Epithelial cell of esophagus (primary cell): ENCODE results near the gene PRDM10.

Experiments
- DNase-seq: peaks from one replicate; pipeline ENCODE4 v3.0.0; 2010; ENCODE audit warnings: low read depth
- H3K4me3 ChIP-seq: 2 replicates; pipeline ENCODE4 v1.5.1; 2011; ENCODE audit warnings: mild to moderate bottlenecking, low read length, control low read depth
- TF ChIP-seq, protein P1 (sequence below): IDR thresholded peaks from 2 replicates; pipeline ENCODE4 v1.5.1; 2011; ENCODE audit warnings: low read depth, mild to moderate bottlenecking, low read length, control low read depth, inconsistent platforms; ENCODE audit not compliant: insufficient read depth; ENCODE audit errors: missing control alignments

Gene PRDM10

DNA sequence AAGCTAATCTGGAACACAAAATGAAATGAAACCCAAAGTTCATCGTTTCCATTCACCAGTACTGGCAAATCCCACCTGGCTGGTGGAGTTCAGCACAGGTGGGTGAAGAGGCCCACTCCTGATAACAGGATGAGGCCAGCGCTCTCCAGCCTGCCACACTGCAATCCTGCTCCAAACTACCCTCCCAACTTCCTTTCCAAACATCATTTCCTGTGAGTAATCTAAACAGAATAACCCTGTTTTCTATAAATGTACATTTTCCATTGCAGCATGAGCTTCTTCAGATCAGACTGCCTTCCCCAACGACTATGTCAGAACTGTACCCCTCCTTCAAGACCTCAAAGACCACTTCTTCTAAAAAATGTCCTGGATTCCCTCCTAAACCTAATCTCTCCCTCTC is 91.3 kb downstream of the PRDM10 start:
- TF ChIP-seq, protein P1, sequence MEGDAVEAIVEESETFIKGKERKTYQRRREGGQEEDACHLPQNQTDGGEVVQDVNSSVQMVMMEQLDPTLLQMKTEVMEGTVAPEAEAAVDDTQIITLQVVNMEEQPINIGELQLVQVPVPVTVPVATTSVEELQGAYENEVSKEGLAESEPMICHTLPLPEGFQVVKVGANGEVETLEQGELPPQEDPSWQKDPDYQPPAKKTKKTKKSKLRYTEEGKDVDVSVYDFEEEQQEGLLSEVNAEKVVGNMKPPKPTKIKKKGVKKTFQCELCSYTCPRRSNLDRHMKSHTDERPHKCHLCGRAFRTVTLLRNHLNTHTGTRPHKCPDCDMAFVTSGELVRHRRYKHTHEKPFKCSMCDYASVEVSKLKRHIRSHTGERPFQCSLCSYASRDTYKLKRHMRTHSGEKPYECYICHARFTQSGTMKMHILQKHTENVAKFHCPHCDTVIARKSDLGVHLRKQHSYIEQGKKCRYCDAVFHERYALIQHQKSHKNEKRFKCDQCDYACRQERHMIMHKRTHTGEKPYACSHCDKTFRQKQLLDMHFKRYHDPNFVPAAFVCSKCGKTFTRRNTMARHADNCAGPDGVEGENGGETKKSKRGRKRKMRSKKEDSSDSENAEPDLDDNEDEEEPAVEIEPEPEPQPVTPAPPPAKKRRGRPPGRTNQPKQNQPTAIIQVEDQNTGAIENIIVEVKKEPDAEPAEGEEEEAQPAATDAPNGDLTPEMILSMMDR: no peak
- no peak overlapping the region for H3K4me3 ChIP-seq
- peak; percentile 3 for DNase-seq

GRCh38 chr11:129910360-129910759 is 92.3 kb downstream of the PRDM10 start:
- TF ChIP-seq, protein P1: no peak
- no peak for DNase-seq
- H3K4me3 ChIP-seq: no peak overlapping the region

GRCh38 chr11:129905402-129905801 is 97.2 kb downstream of the PRDM10 start:
- TF ChIP-seq, protein P1: no peak
- no peak for DNase-seq
- no peak overlapping the region for H3K4me3 ChIP-seq

GRCh38 chr11:129896062-129896461 is 106.6 kb downstream of the PRDM10 start:
- TF ChIP-seq, protein P1: no peak
- peak overlapping the region; percentile 83 for H3K4me3 ChIP-seq
- no peak for DNase-seq

GRCh38 chr11:129895126-129896041 is 107.3 kb downstream of the PRDM10 start, which contains the start of gene NFRKB:
NFRKB (minus strand) TSS chr11:129895578; CDS start chr11:129892849, 2,729 bp downstream.
- DNase-seq: peak; percentile 77
- H3K4me3 ChIP-seq: peak within 1 kb of the TSS; percentile 83
- TF ChIP-seq, protein P1: no peak

DNA sequence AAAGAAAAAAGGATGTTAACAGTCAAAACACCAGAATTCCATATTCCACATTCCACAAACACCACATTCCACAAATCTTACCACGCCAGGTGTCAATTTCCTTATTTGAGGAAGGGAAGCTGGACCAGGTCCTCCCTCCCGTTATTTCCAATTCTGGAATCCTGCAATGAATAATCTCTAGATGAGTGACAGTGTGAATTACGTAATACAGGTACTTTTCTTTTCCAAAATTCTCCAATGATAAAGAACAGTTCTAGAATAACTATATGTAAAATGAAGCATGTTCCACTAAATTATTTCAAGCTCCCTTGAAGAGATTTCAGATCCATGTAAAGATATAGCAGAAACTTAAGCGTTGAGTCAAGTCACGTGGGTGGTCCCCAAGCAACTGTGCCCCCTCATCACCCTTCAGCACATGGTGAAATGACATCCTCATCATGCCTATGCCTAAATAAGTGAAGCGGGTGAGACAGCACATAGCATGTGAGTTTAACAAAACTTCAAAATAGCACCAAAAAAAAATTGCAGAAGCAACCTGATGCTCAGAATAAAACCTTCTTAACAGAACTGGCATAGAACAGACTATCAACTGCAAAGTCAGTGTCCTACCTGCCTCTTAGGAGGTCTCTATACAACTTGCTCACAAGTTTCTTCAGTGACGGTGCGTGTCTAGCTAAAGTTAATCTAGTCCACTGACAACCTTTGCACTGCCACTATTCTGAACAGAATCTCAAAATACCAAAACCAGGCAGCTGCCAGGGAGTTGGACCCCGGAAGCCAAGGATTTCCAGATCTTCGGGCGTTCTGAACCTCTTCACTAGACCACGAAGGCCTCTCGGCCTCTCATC is 108.1 kb downstream of the PRDM10 start:
- TF ChIP-seq, protein P1: no peak
- DNase-seq: peak; percentile 14
- peak overlapping the region; percentile 83 for H3K4me3 ChIP-seq
